ENCODE data around the gene CTTNBP2NL.

The CTTNBP2NL gene

GRCh38 chr1:112395821-112396652 lies at the start of gene CTTNBP2NL:
CTTNBP2NL (plus strand) TSS chr1:112396214; CDS start chr1:112416166, 19,952 bp downstream.
- no peak for FAIRE-seq

GRCh38 chr1:112346801-112347350 lies 49.1 kb upstream of the CTTNBP2NL start:
- no peak for FAIRE-seq

GRCh38 chr1:112356765-112357164 lies 39.2 kb upstream of the CTTNBP2NL start:
- FAIRE-seq, result no peak

GRCh38 chr1:112357467-112357866 lies 38.5 kb upstream of the CTTNBP2NL start:
- no peak for FAIRE-seq

GRCh38 chr1:112358061-112358770 lies 37.8 kb upstream of the CTTNBP2NL start:
- FAIRE-seq, result no peak

- FAIRE-seq, result no peak
Measured at GRCh38 chr1:112358798-112359408, 37.1 kb upstream of the CTTNBP2NL start.

- no peak for FAIRE-seq
Measured at GRCh38 chr1:112359961-112360767, 35.9 kb upstream of the CTTNBP2NL start.

GRCh38 chr1:112363636-112364035 lies 32.4 kb upstream of the CTTNBP2NL start:
- no peak for FAIRE-seq

- FAIRE-seq, result no peak
Measured at GRCh38 chr1:112368198-112368597, 27.8 kb upstream of the CTTNBP2NL start.

- no peak for FAIRE-seq
Measured at GRCh38 chr1:112369392-112370285, 26.4 kb upstream of the CTTNBP2NL start.

- FAIRE-seq, result no peak
Measured at GRCh38 chr1:112370996-112371395, 25.0 kb upstream of the CTTNBP2NL start.

- FAIRE-seq, result no peak
Measured at GRCh38 chr1:112371775-112372174, 24.2 kb upstream of the CTTNBP2NL start.

- no peak for FAIRE-seq
Measured at GRCh38 chr1:112373806-112374205, 22.2 kb upstream of the CTTNBP2NL start.

GRCh38 chr1:112375701-112376100 lies 20.3 kb upstream of the CTTNBP2NL start:
- FAIRE-seq, result no peak

- FAIRE-seq, result no peak
Measured at GRCh38 chr1:112380356-112380755, 15.7 kb upstream of the CTTNBP2NL start.

- FAIRE-seq, result no peak
Measured at GRCh38 chr1:112381324-112382076, 14.5 kb upstream of the CTTNBP2NL start.

GRCh38 chr1:112383759-112384370 lies 12.1 kb upstream of the CTTNBP2NL start:
- no peak for FAIRE-seq

GRCh38 chr1:112386024-112386723 lies 9.8 kb upstream of the CTTNBP2NL start:
- FAIRE-seq, result no peak

GRCh38 chr1:112386731-112387346 lies 9.2 kb upstream of the CTTNBP2NL start:
- FAIRE-seq, result no peak

All from colon (tissue), 2 donors.